Activated CD4-positive, alpha-beta T cell treated with anti-CD3 and anti-CD28 coated beads, Interleukin-2, Interleukin-4, amounts not matched to agents 100 ng/mL and 50 ng/mL, durations not matched to agents 16 hours and 8 hours (primary cell): Measurements from ENCODE around the gene IL12RB2.
A peak's percentile ranks its signal among the peaks of the same experiment; 100 is the strongest.

ENCODE experiments used
- DNase-seq: peaks from one replicate; pipeline ENCODE4 v3.0.0-alpha.2; 2020; ENCODE audit warnings: low spot score

IL12RB2 gene

DNA sequence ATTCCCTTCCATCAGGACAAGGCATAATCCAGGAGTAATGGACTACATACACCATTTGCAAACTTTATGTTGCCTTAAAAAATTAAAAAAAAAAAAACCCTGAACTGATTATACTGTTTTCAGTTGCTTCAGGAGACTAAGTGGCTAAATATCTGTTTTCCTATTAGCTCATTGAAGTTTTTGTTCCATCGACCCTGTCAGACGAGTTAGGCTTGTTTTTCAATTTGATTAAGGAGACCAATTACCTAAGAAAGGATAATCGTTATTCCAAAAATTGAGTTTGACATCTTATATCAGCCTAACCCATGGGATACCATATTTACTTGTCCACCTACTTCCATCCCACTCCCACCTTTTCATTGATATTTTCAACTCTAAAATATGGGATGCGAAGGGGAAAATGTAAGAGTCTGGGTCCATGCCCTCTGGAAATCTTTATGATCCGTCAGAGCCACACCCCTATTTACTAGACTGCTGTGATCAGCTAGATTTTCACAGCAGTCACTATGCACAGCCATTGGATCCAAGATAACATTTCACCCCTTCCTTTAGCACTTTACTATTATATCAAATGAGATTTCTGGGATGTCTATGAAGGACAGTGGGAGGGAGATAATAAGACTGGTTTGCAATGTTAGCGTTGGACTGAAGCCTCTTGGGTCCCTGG lies 41.0 kb downstream of the IL12RB2 start:
- DNase-seq: no peak

DNA sequence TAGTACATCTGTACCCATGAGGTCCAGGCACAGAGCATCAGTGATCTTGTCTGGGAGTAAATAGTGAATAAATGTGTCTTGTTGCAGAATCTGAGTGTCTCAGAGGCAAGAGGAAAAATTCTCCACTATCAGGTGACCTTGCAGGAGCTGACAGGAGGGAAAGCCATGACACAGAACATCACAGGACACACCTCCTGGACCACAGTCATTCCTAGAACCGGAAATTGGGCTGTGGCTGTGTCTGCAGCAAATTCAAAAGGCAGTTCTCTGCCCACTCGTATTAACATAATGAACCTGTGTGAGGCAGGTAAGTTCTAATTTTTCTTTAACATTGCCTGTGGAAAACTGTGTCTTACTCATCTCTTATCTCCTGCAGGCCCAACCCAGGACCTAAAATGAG lies 43.1 kb downstream of the IL12RB2 start:
- peak; percentile 78 for DNase-seq

DNA sequence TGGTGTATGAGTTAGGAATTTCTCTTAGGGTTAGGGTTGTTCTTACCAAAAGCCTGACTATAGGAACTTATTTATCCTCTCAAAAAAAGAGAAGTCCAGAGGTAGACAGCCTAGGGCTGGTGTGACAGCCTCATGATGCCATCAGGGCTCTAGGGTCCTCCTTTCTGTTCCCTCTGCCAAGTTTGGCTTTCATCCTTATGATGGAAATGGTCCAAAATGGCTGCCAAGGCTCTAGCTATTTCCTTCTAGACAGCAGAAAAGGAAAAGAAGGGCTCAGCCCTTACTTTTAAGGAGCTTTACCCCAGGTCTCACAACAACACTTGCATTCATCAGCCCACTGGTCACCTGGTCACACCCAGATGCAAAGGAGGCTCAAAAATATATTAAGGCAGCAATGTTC lies 44.5 kb downstream of the IL12RB2 start:
- DNase-seq: no peak

DNA sequence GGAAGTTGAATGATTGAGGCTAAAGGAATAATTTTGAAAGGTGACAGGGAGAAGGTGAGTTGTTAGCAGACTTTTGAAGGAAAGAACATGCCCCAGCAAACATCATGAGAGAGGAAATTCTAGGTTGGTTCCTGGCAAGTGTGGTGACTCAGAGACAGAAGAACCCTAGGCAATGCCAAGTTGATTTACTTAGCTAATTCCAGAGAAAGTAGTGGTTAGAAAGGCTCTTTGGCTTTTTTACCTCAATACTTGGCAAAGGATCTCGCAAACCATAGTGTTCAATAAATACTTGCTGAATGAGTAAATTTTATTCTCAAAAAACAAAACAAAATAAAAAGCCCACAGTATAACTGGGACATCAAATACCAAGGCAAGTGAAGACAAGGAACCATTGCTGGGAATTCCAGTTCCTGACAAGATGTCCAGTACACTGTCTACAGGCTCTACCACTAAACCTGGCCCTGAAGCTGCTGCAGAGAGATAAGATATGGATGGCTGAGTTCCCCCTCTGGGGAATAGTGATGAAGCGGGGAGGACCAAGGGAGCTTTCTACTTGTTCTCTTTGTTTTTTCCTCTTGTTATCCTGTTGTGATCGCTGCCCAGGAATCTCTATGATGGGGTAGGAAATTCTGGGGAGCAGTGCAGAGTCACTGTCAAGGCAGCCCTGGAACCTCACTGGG lies 48.2 kb downstream of the IL12RB2 start:
- DNase-seq: no peak

- no peak for DNase-seq
Measured at GRCh38 chr1:67359592-67359991, 51.9 kb downstream of the IL12RB2 start.

DNA sequence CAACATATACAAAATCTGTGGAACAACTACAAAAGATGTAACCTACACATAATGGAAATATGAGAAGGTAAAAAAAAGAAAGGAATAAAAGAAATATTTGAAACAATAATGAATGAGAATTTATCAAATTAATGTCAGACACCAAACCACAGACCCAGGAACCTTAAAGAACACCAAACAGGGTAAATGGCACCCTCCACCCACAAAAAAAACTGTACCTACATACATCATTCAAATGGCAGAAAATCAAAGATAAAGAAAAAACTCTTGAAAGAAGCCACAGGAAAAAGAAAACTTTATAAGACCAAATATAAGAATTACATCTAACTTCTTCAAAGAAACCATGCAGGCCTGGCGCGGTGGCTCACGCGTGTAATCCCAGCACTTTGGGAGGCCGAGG lies 54.0 kb downstream of the IL12RB2 start:
- DNase-seq: no peak

DNA sequence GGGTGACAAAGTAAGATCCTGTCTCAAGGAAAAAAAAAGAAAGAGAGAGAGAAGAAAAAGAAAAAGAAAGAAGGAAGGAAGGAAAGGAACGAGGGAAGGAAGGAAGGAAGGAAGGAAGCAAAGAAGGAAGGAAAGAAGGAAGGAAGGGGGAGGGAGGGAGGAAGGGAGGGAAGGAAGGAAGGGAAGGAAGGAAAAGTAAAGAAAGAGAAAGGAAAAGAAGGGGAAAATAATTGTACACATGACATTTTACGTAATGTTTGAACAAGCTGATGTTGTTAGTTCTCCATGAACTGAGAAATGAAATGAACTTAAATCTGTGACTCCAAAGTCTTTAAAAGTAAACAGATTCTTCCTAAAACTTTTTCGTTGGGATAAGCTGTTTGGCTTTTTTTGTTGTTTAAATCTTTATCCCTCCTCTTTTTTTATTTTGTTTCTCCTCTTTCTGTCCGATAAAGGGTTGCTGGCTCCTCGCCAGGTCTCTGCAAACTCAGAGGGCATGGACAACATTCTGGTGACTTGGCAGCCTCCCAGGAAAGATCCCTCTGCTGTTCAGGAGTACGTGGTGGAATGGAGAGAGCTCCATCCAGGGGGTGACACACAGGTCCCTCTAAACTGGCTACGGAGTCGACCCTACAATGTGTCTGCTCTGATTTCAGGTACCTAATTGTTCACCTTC lies 59.8 kb downstream of the IL12RB2 start:
- no peak for DNase-seq

- DNase-seq: no peak
Measured at GRCh38 chr1:67368046-67368514, 60.4 kb downstream of the IL12RB2 start.

DNA sequence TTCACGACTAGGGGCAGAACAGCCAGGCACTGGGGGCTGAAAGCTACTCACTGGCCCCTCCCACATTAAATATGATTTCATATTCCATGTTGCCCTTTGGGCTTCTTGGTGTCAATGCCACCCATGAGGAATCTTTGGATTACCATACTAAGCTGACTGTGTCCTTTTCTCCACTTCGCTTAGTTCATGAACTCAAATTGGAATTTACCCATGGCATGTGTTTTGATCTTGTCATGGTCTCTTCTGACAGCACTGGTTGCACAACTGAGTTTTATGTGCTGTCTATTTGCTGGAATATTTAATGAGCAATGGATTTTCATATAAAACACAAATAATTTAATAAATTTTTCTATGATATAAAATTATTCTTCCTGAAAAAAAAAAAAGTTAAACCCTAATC lies 63.4 kb downstream of the IL12RB2 start:
- DNase-seq: no peak

DNA sequence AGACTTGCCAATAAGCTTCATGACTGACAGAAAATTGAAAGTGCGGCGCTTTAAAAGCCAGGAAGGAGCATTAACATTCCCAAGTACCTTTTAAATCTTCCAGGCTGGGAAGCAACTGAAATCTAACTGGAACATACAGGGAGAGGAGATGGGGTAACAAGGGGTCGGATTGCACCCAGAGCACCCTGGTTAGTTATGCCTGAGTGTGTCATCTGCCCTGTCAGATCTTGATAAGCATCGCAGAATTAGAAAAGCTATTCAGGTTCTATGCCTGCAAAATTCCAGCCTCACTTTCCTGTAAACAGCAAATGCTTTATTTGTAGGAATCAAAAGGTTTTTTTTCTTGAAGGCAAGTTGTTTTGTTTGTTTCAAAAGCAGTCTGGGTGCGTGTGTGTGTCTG lies 64.0 kb downstream of the IL12RB2 start:
- DNase-seq: no peak

DNA sequence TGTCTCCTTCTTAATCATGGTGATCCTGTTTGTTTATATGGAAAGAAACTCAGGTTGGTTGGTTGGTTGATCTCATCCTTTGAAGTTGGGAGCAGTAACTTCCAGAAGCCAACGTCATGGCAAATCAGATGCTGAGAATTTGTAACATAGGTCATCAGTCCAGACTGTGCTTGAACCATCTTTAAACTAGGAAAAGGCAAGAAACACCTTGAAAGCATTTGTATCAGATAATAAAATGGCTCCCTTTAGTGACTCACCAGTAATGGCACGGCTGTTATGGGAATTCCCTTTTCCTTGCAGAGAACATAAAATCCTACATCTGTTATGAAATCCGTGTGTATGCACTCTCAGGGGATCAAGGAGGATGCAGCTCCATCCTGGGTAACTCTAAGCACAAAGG lies 64.5 kb downstream of the IL12RB2 start:
- no peak for DNase-seq

GRCh38 chr1:67372898-67373297 lies 65.2 kb downstream of the IL12RB2 start:
- no peak for DNase-seq

GRCh38 chr1:67376381-67376780 lies 68.7 kb downstream of the IL12RB2 start:
- no peak for DNase-seq

- no peak for DNase-seq
Measured at GRCh38 chr1:67377253-67377652, 69.6 kb downstream of the IL12RB2 start.

- no peak for DNase-seq
Measured at GRCh38 chr1:67381154-67381553, 73.5 kb downstream of the IL12RB2 start.

DNA sequence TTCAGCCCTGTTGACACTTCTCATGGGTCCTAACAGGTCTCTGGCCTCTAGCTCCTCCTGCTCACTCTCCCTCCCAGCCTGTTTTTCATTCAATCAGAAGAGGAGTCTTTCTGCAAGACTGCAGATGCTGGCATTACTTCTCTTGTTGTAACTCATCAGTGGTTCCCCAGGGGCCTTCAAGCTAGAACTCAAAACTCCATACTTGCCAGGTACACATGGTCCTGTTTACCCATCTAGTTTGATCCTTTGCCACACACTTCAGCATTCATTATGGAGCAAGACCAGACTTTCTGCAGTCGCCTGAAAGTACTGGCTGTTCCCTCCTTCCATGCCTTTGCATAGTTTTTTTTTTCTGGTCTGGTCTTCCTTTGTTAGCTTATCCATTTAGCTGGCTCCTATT lies 74.6 kb downstream of the IL12RB2 start:
- no peak for DNase-seq

DNA sequence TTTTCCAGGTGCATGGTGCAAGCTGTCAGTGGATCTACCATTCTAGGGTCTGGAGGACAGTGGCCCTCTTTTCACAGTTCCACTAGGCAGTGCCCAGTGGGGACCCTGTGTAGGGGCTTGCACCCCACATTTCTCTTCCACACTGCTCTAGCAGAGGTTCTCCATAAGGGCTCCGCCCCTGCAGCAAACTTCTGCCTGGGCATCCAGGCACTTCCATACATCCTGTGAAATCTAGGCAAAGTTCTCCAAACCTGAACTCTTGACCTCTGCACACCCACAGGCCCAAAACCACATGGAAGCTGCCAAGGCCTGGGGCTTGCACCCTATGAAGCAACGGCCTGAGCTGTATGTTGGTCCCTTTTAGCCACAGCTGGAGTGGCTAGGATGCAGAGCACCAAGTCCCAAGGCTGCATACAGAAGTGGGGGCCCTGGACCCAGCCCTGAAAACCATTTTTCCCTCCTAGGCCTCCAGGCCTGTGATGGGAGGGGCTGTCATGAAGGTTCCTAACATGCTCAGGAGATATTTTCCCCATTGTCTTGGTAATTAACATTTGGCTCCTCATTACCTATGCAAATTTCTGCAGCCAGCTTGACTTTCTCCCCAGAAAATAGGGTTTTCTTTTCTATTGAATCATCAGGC lies 76.4 kb downstream of the IL12RB2 start:
- no peak for DNase-seq

- no peak for DNase-seq
Measured at GRCh38 chr1:67390041-67390887, 82.6 kb downstream of the IL12RB2 start.

- DNase-seq: no peak
Measured at GRCh38 chr1:67393240-67393639, 85.6 kb downstream of the IL12RB2 start.

DNA sequence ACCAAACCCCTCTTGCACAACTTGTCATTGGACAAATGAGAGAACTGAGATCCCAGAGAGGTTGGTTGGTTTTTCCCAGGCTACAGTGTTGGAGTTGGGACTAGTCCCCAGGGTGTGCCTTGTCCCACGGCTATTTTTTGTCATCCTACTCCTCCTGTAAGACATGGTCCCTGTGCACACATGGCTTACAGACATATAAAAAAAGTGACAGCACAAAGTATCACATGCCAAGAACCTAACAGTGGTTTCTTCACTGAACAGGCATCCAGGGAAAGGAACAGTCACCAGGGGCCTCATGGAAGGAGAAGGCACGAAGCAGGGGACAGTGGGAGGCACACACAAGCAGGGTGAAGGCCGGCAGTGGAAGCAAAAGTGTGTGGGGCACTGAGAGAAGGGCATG lies 86.1 kb downstream of the IL12RB2 start:
- DNase-seq: no peak

DNA sequence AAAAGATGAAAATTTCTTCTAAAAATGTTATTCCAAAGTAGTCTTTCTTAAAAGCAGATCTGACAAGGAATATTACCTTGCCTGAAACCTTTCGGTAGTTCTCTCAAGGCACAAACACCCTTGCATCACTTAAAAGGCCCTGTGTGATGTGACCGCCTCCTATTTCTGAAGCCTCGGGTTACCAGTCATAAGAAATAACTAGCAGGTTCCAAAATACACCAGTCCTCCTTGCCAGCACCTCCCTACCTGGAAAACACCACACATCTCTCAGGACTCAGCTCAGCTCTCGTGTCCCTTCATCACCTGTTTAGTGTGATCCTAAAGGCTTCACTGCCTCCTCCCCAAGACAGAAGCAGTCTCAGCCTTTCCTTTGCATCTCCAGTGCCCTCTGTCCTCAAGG lies 86.9 kb downstream of the IL12RB2 start:
- DNase-seq: no peak
